ENCODE data around the gene MACO1.
"Not testable (repeated sequence)": the region's sequence is repeated elsewhere in the genome, so short reads cannot be mapped to it uniquely, and the experiment has no call there.

Gene MACO1

DNA sequence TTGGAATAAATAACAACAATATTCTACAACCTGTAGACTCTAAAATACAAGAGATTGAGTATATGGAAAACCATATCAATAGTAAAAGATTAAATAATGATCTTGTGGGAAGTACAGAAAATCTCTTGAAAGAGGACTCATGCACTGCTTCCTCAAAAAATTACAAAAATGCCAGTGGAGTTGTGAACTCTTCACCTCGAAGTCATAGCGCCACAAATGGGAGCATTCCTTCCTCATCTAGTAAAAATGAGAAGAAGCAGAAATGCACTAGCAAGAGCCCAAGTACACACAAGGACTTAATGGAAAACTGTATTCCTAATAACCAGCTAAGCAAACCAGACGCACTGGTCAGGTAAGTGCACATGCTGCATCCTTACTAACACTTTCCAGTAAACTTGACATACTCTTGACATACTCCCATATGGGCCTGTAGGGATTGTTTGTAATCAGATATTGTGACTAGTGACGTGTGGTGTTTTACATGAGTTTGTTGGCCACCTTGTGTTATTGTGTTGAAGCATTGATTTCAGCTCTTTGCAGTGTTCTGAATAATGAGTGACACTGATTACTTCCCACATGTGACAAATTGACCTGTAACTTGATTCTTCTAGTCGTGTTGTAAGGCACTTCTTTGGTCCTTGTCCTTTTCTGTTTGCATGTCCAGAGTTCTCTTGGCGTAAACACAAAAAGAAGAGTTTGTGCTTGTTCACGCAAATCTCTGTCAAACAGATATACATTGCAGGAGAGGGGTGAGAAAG, 28.0 kb downstream of the MACO1 start:
- no peak for DNase-seq

- no peak for DNase-seq
Observed at GRCh38 chr1:25460020-25460419, 29.3 kb downstream of the MACO1 start.

GRCh38 chr1:25460816-25461215, 30.1 kb downstream of the MACO1 start:
- not testable (repeated sequence) for DNase-seq

DNA sequence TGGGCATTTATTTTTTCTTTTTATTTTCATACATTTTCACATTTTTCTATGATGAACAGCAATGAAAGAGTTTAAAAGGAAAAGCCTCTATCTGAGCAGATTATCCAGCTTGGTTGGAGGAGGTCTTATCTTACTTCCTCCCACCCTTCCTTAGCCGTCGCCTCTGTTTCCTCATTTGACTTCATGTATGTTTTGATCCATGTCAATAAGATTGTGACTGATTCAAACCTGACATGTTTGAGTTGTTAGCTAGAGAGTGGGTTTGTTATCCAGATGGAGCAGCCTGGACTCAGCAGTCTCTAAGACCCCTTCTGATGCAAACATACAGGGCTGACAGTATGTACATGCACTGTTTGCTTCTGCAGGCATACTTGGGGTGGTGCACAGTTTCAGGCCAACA, 31.2 kb downstream of the MACO1 start:
- no peak for DNase-seq

GRCh38 chr1:25462732-25463131, 32.0 kb downstream of the MACO1 start:
- DNase-seq = no peak

DNA sequence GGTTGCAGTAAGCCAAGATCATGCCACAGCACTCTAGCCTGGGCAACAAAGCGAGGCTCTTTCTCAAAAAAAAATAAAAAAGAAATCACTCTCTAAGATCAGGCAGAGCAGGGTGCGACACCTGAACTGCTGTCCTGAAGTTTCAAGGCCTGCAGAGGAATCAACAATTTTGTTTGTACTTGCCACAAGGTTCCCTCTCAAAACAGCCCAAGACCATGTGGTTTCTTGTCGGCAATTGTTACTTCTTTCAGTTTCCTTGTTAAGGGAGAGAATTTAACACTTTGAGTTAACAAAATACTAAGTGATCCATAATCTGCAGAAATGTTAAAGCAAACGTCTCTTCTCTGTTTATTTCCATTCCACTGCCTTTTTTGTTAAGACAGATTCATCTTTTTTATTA, 36.5 kb downstream of the MACO1 start:
- no peak for DNase-seq

GRCh38 chr1:25467616-25468015, 36.9 kb downstream of the MACO1 start:
- no peak for DNase-seq

GRCh38 chr1:25468033-25468432, 37.3 kb downstream of the MACO1 start:
- no peak for DNase-seq

DNA sequence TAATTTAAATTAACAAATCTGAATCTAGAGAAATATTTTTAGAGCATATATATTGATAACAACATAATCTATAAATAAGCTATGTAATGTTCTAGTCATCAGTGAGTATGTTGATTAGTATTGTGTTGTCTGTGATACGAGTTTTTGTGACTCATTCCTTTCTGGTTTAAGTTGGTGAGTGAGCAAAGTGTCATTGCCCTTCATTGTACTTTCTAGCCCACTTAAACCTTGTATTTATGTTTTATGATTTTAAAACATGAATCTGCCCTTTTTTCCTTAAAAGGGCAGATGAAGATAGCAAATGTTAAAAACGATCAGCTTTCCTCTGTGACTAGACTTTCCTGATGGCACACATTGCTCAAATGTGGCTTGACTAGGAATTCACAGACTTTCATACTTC, 38.5 kb downstream of the MACO1 start:
- no peak for DNase-seq

GRCh38 chr1:25472471-25472870, 41.8 kb downstream of the MACO1 start:
- no peak for DNase-seq

GRCh38 chr1:25473653-25474225, 43.0 kb downstream of the MACO1 start:
- DNase-seq = no peak

DNA sequence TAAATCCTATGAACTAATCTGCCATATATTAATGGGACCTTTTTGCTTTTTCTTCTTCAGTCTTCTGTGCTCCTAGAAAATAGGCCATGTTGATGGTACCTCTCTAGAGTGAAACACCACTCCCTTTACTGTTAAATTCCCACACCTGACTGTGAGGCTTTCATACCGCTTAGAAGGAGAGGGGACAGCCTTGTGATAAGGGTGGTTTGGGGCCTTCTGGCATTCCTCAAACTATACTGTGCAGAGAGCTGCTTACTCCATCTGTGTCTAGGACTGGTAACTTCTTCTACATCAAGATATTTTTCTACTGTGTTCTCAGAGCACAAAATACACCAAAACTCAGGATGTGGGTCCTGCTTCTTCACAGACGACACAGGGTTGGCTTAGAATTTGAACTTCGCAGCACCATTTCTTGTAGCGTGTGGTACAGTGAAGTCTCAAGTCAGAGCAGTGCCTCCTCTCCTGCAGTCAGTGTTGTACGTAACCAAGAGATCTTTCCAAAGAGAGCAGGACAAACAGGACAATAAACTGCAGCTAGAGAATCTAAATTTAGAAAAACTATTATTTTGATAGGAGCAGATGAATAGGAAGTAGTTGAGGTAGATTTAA, 43.8 kb downstream of the MACO1 start:
- no peak for DNase-seq

DNA sequence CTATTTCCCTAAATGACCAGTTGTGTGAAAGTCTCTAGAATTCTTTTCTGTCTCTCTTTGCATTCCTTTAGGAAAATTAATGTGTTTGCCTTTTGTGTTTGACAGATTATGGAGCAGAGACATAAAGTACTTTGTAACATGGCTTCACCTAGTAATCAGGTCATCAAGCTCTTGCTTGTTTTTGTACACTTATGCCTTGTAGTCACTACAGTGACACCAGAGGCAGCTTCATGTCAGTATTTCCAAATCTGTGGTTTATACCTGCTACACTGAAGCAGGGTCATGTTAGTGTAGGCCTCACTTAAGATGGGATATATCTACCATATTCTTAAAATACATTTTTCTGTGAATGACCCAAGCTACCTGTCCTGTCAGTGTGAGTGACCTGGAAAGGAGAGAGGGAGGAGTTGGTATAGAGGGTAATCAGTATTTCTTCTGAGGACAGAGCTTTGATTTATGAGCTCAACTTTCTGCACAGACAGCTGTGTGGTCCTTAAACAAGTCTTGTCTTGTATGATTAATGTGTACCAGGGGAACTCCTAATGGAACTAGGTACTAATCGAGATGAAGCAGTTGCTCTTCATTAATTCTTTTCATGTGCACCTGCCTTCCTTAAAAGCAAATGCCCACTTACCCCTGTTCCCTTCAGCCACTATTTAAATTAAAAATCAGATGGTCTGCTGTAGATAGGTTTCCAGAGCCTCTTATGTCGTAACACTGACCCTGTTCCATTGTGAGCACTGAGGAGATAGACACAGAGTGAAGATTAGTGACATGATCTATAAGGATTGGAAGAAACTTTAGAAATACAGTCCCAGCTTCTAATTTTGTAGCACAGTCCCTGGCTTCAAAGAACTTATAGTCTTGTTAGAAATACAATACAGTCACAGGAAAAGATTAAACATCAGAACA, 45.7 kb downstream of the MACO1 start:
- DNase-seq = no peak

- DNase-seq = no peak
Observed at GRCh38 chr1:25477448-25478034, 46.8 kb downstream of the MACO1 start.

DNA sequence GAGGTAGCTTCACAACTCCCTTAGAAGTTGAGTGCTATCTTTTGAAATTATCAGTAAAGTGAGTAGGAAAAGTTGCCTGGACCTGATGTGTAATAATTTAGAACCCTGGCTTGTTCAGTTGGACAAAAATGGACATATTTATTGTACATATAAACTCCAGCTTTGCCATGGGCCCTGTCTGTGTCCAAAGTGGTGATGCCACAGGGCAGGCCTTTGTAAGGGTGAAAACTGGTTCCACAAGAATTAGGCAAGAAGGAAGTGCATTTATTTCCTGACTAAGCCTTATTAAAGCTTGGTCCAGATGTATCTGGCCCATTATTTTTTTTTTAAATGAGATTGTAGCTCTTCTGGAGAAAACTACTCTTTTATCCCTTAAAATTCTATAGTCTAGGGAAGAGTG, 47.9 kb downstream of the MACO1 start:
- no peak for DNase-seq

- no peak for DNase-seq
Observed at GRCh38 chr1:25481625-25482024, 50.9 kb downstream of the MACO1 start.

GRCh38 chr1:25482211-25482610, 51.5 kb downstream of the MACO1 start:
- DNase-seq = no peak

DNA sequence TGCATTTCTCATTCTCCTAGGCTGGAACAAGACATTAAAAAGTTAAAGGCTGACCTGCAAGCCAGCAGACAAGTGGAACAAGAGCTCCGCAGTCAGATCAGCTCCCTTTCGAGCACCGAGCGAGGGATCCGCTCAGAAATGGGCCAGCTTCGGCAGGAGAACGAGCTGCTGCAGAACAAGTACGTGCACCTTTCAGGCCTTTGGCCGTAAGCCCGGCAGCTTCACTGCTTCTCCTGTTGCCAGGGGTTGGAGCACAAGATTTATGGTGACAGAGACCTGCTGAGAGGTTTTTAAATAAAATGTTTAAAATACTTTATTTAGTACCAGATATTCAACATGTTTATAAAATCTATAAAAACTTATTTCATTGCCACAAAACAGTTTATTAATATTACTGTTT, 53.4 kb downstream of the MACO1 start:
- DNase-seq = no peak

DNA sequence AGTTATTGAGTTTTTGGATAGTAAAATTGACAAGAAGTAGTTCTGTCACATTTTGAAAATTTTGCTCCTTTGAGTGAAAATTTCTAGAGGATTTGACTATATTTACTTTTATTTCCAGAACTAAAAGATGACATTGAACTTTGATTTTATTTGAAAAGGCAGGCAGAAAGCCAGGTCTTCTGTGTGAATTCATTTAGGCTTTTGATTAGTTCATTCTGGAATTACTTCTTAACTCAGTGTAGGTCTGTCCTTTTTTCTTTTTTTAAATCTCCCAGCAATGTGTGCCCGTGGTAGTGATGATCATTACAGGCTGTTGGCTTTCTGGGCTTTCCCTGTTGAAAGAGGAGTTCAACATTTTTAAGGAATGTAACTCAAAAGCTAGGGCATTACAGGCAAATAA, 53.8 kb downstream of the MACO1 start:
- DNase-seq = no peak

- no peak for DNase-seq
Observed at GRCh38 chr1:25485536-25486411, 55.1 kb downstream of the MACO1 start.

DNA sequence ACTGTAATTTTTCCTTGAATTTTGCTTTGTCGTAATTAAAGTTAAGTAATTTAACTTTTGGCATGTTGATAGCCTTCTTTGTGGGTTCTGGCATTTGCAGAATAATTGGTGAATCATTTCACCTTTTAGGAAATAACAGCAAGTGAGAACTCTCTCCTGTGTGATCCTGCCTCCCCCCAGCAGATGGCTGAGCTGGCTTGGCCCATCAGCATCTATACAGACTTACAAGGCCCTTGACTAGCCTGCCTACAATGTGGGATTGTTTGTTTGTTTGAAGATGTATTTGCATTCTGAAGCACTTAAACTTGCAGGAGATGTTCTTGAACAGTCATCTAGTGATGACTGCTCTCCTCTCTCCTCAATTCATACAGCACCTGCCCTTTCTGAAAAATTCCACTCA, 55.9 kb downstream of the MACO1 start:
- DNase-seq = no peak

DNA sequence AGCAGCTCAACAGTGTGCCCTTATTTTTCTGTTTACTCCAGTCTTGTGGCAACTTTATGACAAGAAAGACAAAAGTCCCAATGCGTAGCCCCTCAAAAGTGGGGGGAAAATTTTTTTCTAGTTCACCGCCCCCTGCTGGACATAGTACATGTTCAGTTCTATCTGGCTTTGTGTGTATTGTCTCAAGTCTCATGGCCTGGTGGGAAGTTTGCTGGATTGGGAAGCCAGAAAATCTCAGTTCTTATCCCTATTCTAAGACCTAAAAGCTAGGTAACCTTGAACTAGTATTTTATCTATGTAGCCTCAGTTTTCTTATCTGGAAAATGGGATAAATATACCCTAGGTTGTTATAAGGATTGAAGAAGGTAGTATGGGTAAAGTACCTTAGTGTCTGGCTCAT, 56.9 kb downstream of the MACO1 start:
- DNase-seq = no peak

All from midbrain (tissue), 1 donor.